SK-N-SH (cell line): ENCODE results near the gene SRD5A1.

Experiments used
- CHD2 ChIP-seq: fragments of 150-350 bp; IDR thresholded peaks from 2 replicates; pipeline ENCODE4 v1.6.1; 2018; ENCODE audit warnings: low read length; ENCODE audit not compliant: partially characterized antibody
- GABPA ChIP-seq: IDR thresholded peaks from 2 replicates; pipeline ENCODE4 v1.4.0; 2012; ENCODE audit warnings: low read depth, mild to moderate bottlenecking
- GATA2 ChIP-seq: sonication (generic); formaldehyde crosslinking; IDR thresholded peaks from 2 replicates; pipeline ENCODE4 v1.5.0; 2020; ENCODE audit warnings: mild to moderate bottlenecking, missing genetic modification reagents
- IRF3 ChIP-seq: fragments of 150-350 bp; IDR thresholded peaks from 2 replicates; pipeline ENCODE4 v1.6.1; 2016; ENCODE audit warnings: mild to moderate bottlenecking, low read depth, low read length
- MXI1 ChIP-seq: IDR thresholded peaks from 2 replicates; pipeline ENCODE4 v1.6.1; 2012; ENCODE audit warnings: mild to moderate bottlenecking, low read depth, low read length, improper control_type of control experiment
- NRF1 ChIP-seq: IDR thresholded peaks from 2 replicates; pipeline ENCODE4 v1.6.1; 2012; ENCODE audit warnings: low read depth, mild to moderate bottlenecking, low read length
- POLR2AphosphoS5 ChIP-seq: IDR thresholded peaks from 2 replicates; pipeline ENCODE4 v1.6.1; 2012; ENCODE audit warnings: low read depth, low read length
- RAD21 ChIP-seq: IDR thresholded peaks from 2 replicates; pipeline ENCODE4 v1.6.1; 2012; ENCODE audit warnings: mild to moderate bottlenecking, low read length
- RXRA ChIP-seq: IDR thresholded peaks from 2 replicates; pipeline ENCODE4 v1.4.0; 2012; ENCODE audit warnings: low read depth, mild to moderate bottlenecking, borderline replicate concordance
- TAF1 ChIP-seq: IDR thresholded peaks from 2 replicates; pipeline ENCODE4 v1.6.1; 2012; ENCODE audit warnings: low read depth, mild to moderate bottlenecking, low read length, moderate library complexity, borderline replicate concordance
- TF ChIP-seq, protein P1 (sequence below): fragments of 200-600 bp; sonication (generic); IDR thresholded peaks from 2 replicates; pipeline ENCODE4 v1.6.1; 2017; ENCODE audit warnings: antibody characterized with exemption, mild to moderate bottlenecking, moderate library complexity

- TF ChIP-seq, protein P1, sequence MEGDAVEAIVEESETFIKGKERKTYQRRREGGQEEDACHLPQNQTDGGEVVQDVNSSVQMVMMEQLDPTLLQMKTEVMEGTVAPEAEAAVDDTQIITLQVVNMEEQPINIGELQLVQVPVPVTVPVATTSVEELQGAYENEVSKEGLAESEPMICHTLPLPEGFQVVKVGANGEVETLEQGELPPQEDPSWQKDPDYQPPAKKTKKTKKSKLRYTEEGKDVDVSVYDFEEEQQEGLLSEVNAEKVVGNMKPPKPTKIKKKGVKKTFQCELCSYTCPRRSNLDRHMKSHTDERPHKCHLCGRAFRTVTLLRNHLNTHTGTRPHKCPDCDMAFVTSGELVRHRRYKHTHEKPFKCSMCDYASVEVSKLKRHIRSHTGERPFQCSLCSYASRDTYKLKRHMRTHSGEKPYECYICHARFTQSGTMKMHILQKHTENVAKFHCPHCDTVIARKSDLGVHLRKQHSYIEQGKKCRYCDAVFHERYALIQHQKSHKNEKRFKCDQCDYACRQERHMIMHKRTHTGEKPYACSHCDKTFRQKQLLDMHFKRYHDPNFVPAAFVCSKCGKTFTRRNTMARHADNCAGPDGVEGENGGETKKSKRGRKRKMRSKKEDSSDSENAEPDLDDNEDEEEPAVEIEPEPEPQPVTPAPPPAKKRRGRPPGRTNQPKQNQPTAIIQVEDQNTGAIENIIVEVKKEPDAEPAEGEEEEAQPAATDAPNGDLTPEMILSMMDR = 0 out of 2 replicates have a peak, but pooled peaks have one; percentile 26
- no peak for TF ChIP-seq IRF3
- TF ChIP-seq TAF1 = no peak
- TF ChIP-seq CHD2 = no peak
- TF ChIP-seq POLR2AphosphoS5 = no peak
- TF ChIP-seq RAD21 = no peak
- no peak for TF ChIP-seq GABPA
- TF ChIP-seq GATA2 (CRISPR knock-in tag) = no peak
- no peak for TF ChIP-seq MXI1
- TF ChIP-seq NRF1 = no peak
- TF ChIP-seq RXRA = no peak
Measured at GRCh38 chr5:6712142-6712576, 78.9 kb downstream of the SRD5A1 start.
